Ectodermal cell (in vitro differentiated cells): ENCODE results near the gene CELF2.

Experiments used
- H3K27ac ChIP-seq: 2 replicates; pipeline ENCODE4 v1.7.0; 2013; ENCODE audit warnings: mild to moderate bottlenecking, low read depth, low read length; ENCODE audit not compliant: insufficient read depth, poor library complexity, severe bottlenecking
- H3K27me3 ChIP-seq: 2 replicates; pipeline ENCODE4 v1.7.0; 2013; ENCODE audit warnings: mild to moderate bottlenecking, low read length; ENCODE audit not compliant: insufficient read depth, control insufficient read depth, poor library complexity, severe bottlenecking
- H3K36me3 ChIP-seq: one replicate; pipeline ENCODE4 v1.7.0; 2013; ENCODE audit warnings: low read length; ENCODE audit not compliant: control insufficient read depth, insufficient read depth
- H3K4me1 ChIP-seq: one replicate; pipeline ENCODE4 v1.7.0; 2013; ENCODE audit warnings: low read length; ENCODE audit not compliant: control insufficient read depth, insufficient read depth
- H3K4me3 ChIP-seq: 2 replicates; pipeline ENCODE4 v1.7.0; 2013; ENCODE audit warnings: low read depth, low read length, control low read depth; ENCODE audit not compliant: insufficient read depth
- H3K9me3 ChIP-seq: 2 replicates; pipeline ENCODE4 v1.7.0; 2013; ENCODE audit warnings: mild to moderate bottlenecking, low read length, moderate library complexity; ENCODE audit not compliant: control insufficient read depth
- WGBS, 2 experiments: methylation state at CpG; one replicate each; pipeline ENCODE4 v1.1.7; 2013; ENCODE audit warnings: missing lambda C conversion rate in 2 of 2; 5-methylcytosine and 5-hydroxymethylcytosine counted together

CELF2 gene

GRCh38 chr10:11237571-11237970 lies 219.9 kb downstream of the CELF2 start:
- Histone ChIP-seq H3K4me1 (no peaks in the 10 kb centered on the region), H3K27ac (no peak overlapping the region), H3K27me3 (no peaks in the 10 kb centered on the region), H3K36me3 (no peaks in the 10 kb centered on the region), H3K9me3 (no peaks in the 10 kb centered on the region), H3K4me3 (no peak overlapping the region)
- WGBS, 2 experiments = 98% methylated on average over 7 of the region's 7 CpGs

DNA sequence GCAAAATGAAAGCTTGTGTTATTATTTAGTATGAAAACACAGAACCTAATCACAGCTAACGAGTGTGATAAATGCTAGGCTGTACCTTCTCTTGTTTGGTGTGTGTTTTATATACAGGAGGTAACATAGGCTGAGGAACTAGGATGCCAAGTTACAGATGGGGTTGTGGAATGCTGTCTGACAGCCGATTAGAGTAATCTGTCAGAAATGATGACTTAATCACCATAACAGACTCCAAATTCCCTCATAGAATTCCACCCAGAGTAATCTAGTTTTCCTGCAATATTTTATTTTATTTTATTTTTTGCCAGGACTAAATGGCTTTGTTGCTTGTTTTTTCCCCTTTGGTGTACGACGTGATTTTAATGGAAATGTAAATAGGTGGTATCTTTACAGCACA lies 221.2 kb downstream of the CELF2 start:
- no peaks in the 10 kb centered on the region for H3K36me3 ChIP-seq
- H3K27me3 ChIP-seq = no peaks in the 10 kb centered on the region
- H3K4me1 ChIP-seq = no peaks in the 10 kb centered on the region
- H3K27ac ChIP-seq = no peak overlapping the region
- no peak overlapping the region for H3K4me3 ChIP-seq
- WGBS, 2 experiments = 93 to 97% methylated on average over 3 to 4 of the region's 4 CpGs
- no peaks in the 10 kb centered on the region for H3K9me3 ChIP-seq

GRCh38 chr10:11240641-11241040 lies 223.0 kb downstream of the CELF2 start:
- no peak overlapping the region for H3K27ac ChIP-seq
- no peaks in the 10 kb centered on the region for H3K9me3 ChIP-seq
- no peaks in the 10 kb centered on the region for H3K4me1 ChIP-seq
- WGBS, 2 experiments = 93 to 95% methylated on average over 6 of the region's 7 CpGs
- H3K27me3 ChIP-seq = no peaks in the 10 kb centered on the region
- no peaks in the 10 kb centered on the region for H3K36me3 ChIP-seq
- no peak overlapping the region for H3K4me3 ChIP-seq

GRCh38 chr10:11242443-11243387 lies 225.0 kb downstream of the CELF2 start:
- H3K27ac ChIP-seq = no peak overlapping the region
- H3K4me1 ChIP-seq = no peaks in the 10 kb centered on the region
- no peaks in the 10 kb centered on the region for H3K36me3 ChIP-seq
- 92 to 95% methylated on average over 25 of the region's 25 CpGs for WGBS, 2 experiments
- no peak overlapping the region for H3K4me3 ChIP-seq
- H3K9me3 ChIP-seq = no peaks in the 10 kb centered on the region
- H3K27me3 ChIP-seq = no peaks in the 10 kb centered on the region

- Histone ChIP-seq H3K36me3 (no peaks in the 10 kb centered on the region), H3K4me1 (no peaks in the 10 kb centered on the region), H3K27ac (no peak overlapping the region), H3K27me3 (no peaks in the 10 kb centered on the region), H3K4me3 (no peak overlapping the region), H3K9me3 (no peaks in the 10 kb centered on the region)
- 94% methylated on average over 12 of the region's 12 CpGs for WGBS, 2 experiments
These were observed 226.0 kb downstream of the CELF2 start for GRCh38 chr10:11243425-11244222.

DNA sequence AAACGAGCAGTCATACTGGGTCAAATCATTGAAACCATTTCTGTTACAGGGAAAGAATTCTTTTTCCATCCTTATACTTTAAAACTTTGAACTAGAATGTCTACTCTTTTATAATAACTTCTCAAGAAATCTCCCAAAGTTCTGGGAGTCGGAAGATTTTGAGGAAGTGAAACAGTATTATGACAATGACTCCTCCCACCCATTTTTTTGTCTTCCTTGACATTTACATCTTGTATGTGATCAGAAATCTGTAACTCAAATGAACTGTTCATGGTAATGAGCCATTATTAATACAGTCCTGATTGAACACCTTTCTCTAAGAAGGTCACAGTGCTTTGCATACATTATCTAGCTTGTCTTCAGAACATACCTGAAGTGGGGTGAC lies 227.4 kb downstream of the CELF2 start:
- no peaks in the 10 kb centered on the region for H3K9me3 ChIP-seq
- no peaks in the 10 kb centered on the region for H3K36me3 ChIP-seq
- 88 to 100% methylated on average over 1 to 2 of the region's 2 CpGs for WGBS, 2 experiments
- no peak overlapping the region for H3K27ac ChIP-seq
- no peaks in the 10 kb centered on the region for H3K27me3 ChIP-seq
- H3K4me3 ChIP-seq = no peak overlapping the region
- peaks cover 11% of the 10 kb centered on the region for H3K4me1 ChIP-seq

GRCh38 chr10:11245510-11245909 lies 227.8 kb downstream of the CELF2 start:
- H3K36me3 ChIP-seq = no peaks in the 10 kb centered on the region
- H3K27me3 ChIP-seq = no peaks in the 10 kb centered on the region
- H3K4me1 ChIP-seq = peaks cover 11% of the 10 kb centered on the region
- H3K27ac ChIP-seq = no peak overlapping the region
- WGBS, 2 experiments = 91 to 93% methylated on average over 8 of the region's 8 CpGs
- H3K9me3 ChIP-seq = no peaks in the 10 kb centered on the region
- H3K4me3 ChIP-seq = no peak overlapping the region

- Histone ChIP-seq H3K9me3 (no peaks in the 10 kb centered on the region), H3K27ac (no peak overlapping the region), H3K27me3 (no peaks in the 10 kb centered on the region), H3K36me3 (no peaks in the 10 kb centered on the region), H3K4me1 (peaks cover 11% of the 10 kb centered on the region), H3K4me3 (no peak overlapping the region)
- 96 to 97% methylated on average over 9 of the region's 9 CpGs for WGBS, 2 experiments
These were observed 228.4 kb downstream of the CELF2 start for GRCh38 chr10:11245981-11246590.

DNA sequence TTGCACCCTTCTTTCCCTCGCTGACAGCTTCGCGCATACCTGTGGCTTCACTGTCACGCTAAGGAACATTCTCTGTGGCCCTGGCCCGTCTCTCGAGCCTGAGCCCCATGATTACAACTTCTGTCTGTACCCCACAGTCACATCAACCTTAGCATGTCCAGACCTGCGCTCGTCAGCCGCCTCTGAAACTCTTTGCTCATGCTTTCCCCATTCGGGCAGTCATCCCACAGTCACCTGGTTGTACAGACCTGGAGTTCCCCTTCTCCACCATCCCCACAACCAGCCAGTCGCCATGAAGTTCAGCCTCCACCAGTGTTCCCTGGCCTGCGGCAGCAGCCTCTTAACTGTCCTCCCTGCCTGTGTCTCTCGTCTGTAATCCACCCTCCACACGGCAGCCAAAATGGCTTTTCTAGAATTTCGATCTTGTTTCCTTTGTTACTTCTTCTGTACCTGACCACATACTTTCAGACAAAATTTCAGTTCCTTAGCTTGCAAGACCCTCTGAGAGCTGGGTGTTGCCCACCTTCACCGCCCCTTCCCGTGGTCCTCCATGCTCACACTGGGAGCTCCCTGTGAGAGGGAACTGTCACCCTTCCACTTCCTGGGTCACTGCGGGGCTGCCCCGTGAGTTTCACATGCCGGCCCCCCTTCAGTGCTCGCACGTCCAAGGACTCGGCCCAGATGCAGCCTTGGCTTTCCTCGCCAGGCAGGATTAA lies 229.2 kb downstream of the CELF2 start:
- Histone ChIP-seq H3K27me3 (no peaks in the 10 kb centered on the region), H3K27ac (no peak overlapping the region), H3K9me3 (no peaks in the 10 kb centered on the region), H3K36me3 (no peaks in the 10 kb centered on the region), H3K4me1 (peaks cover 11% of the 10 kb centered on the region), H3K4me3 (no peak overlapping the region)
- 95% methylated on average over 24 of the region's 24 CpGs for WGBS, 2 experiments
